HUES6 (cell line): ENCODE results near the gene NHERF2.
"Not testable (repeated sequence)": the region's sequence is repeated elsewhere in the genome, so short reads cannot be mapped to it uniquely, and the experiment has no call there.

Experiments
- H3K27ac ChIP-seq: 2 replicates; pipeline ENCODE4 v1.7.0; 2013; ENCODE audit warnings: low read depth, mild to moderate bottlenecking, low read length, inconsistent platforms
- H3K27me3 ChIP-seq: 2 replicates; pipeline ENCODE4 v1.6.1; 2013; ENCODE audit warnings: low read length; ENCODE audit not compliant: control insufficient read depth, insufficient read depth
- H3K36me3 ChIP-seq: 2 replicates; pipeline ENCODE4 v1.6.1; 2013; ENCODE audit warnings: low read length; ENCODE audit not compliant: control insufficient read depth, insufficient read depth
- H3K4me1 ChIP-seq: 2 replicates; pipeline ENCODE4 v1.6.1; 2013; ENCODE audit warnings: low read length; ENCODE audit not compliant: control insufficient read depth, insufficient read depth
- H3K4me3 ChIP-seq: 2 replicates; pipeline ENCODE4 v1.5.1; 2013; ENCODE audit warnings: low read depth, low read length
- H3K9ac ChIP-seq: one replicate; pipeline ENCODE4 v1.6.1; 2013; ENCODE audit warnings: mild to moderate bottlenecking, low read length
- H3K9me3 ChIP-seq: 2 replicates; pipeline ENCODE4 v1.6.1; 2013; ENCODE audit warnings: low read depth, low read length; ENCODE audit not compliant: control insufficient read depth, insufficient read depth

The NHERF2 gene

DNA sequence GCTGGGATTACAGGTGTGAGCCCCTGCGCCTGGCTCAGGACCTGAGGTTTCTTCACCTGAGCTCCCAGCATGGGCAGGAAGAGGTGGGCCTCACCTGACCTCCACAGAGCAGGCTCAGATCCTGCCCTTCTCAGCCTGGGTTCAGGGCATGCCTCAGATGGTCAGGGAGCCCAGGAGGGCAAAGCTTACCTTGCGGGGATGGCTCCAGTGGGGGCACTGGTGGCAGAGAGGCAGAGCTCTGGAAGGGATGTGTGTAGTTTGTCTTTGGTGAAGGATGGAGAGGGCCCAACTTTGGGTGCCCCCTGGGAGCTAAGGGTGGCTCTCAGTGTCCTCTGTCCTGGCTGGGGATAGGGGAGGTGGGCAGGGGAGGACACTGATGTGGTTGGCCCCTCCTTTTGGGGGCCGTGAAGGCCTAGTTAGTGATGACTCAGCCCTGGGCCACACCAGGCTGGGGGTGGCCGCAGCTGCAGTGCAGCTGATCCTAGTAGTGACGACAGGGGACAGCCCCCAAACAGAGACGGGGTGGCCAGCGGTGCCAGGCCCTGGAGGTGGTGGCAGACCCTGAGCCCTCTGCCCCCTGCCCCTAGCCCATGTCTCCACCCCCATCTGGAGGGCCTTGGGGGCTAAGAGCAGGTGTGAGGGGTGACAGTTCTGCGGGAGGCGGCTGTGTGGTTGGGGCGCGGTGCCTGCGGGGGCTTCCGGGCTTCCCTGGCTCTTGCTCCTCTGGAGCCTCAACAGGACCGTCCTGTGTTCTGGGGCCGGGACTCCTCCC is 5.8 kb downstream of the NHERF2 start:
- no peaks in the 10 kb centered on the region for H3K9me3 ChIP-seq
- H3K4me3 ChIP-seq, result no peak overlapping the region
- peaks cover 22% of the 10 kb centered on the region; the same call in 1 of the 2 replicates for H3K4me1 ChIP-seq
- peaks cover 9% of the 10 kb centered on the region for H3K27me3 ChIP-seq
- H3K9ac ChIP-seq, result no peak overlapping the region
- H3K27ac ChIP-seq, result no peak overlapping the region
- H3K36me3 ChIP-seq, result peaks cover 6% of the 10 kb centered on the region; the same call in 1 of the 2 replicates

GRCh38 chr16:2033057-2033908 is 6.6 kb downstream of the NHERF2 start:
- Histone ChIP-seq H3K36me3 (peaks cover 9% of the 10 kb centered on the region), H3K27ac (no peak overlapping the region), H3K9me3 (no peaks in the 10 kb centered on the region), H3K9ac (no peak overlapping the region), H3K4me1 (peaks cover 20% of the 10 kb centered on the region; the same call in 1 of the 2 replicates), H3K4me3 (no peak overlapping the region), H3K27me3 (peaks cover under 1% of the 10 kb centered on the region; the same call in 1 of the 2 replicates)

- not testable (repeated sequence) for H3K9ac ChIP-seq, H3K27me3 ChIP-seq, H3K4me3 ChIP-seq, H3K9me3 ChIP-seq, H3K36me3 ChIP-seq, H3K27ac ChIP-seq
- H3K4me1 ChIP-seq, result peaks cover 22% of the 10 kb centered on the region; the same call in 1 of the 2 replicates
Measured at GRCh38 chr16:2033909-2034695, 7.4 kb downstream of the NHERF2 start.

DNA sequence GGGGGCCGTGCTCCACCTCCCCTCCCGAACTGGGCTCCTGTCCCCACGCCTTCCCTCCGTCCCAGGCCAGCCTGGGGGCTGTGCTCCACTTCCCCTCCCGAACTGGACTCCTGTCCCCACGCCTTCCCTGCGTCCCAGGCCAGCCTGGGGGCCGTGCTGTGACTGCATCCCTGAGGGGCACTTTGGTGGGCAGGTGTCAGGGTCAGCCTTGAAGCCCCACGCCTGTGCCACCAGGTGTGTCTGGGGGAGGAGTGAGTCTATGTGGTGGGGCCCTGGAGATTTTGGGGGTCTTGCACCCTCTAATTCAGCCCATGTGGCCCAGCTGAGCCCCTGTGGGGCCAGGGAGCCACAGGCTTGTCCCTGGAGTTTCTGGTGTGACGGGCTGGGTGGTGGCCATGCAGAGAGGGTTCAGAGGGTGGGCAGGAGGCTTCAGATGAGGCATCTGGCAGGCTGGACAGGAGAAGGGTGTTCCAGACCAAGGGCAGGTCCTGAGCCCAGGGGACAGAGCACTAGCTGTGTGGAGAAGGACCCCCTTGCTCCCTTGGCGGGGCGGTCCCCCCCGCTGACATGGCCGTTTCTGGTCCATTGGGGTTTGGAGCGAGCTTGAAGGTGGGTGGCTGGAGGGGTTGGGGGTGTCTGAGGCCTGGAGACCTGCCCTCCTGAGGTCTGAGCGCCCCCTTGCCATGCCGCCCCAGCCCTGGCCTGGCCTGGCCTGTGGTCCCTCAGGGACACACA is 8.2 kb downstream of the NHERF2 start:
- Histone ChIP-seq H3K4me1 (peaks cover 24% of the 10 kb centered on the region; the same call in 1 of the 2 replicates), H3K27ac (0 out of 2 replicates have a peak overlapping the region, but pooled peaks have one; percentile 33), H3K27me3 (no peaks in the 10 kb centered on the region), H3K4me3 (no peak overlapping the region), H3K9me3 (no peaks in the 10 kb centered on the region), H3K36me3 (peaks cover 9% of the 10 kb centered on the region), H3K9ac (no peak overlapping the region)

DNA sequence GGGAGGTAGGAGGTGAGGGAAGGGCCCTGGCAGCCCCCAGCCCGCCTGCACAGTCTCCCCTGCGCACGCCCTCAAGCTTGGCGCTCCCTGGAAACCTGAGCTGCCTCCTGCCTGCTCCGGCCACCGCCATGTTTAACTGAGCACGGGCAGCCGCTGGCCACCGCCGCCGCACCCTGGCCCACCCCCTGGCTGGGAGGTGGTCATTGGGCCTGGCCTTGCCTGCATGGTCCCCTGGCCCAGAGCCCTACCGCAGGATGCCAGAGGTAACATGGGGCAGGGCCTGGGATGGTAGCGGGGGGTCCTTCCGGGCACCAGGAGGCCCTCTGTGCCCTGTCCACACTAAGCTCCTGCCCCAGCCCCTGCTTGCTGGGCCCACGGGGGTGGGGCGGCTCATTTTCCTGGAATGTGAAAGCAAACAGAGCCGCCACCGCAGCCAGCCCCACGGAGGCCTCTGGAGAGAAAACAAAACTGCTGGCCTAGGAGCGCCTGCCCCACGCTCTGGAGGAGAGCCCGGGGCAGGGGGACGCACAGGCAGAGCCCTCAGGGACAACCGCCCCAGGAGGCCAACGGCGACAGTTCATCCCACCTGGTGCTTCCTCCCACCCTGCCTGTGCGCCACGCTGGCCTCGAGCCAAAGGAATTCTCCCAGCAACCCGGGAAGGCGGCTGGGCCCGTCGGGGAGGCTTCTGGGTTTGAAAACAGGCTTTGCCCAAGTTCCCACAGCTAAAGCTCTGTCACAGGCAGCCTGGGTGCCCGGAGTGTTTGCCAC is 8.9 kb downstream of the NHERF2 start:
- Histone ChIP-seq H3K4me1 (peaks cover 24% of the 10 kb centered on the region; the same call in 1 of the 2 replicates), H3K9me3 (no peaks in the 10 kb centered on the region), H3K27ac (0 out of 2 replicates have a peak overlapping the region, but pooled peaks have one; percentile 33), H3K27me3 (no peaks in the 10 kb centered on the region), H3K36me3 (peaks cover 9% of the 10 kb centered on the region), H3K4me3 (no peak overlapping the region), H3K9ac (no peak overlapping the region)

- no peaks in the 10 kb centered on the region for H3K27me3 ChIP-seq
- H3K27ac ChIP-seq, result no peak overlapping the region
- H3K4me3 ChIP-seq, result no peak overlapping the region
- H3K36me3 ChIP-seq, result peaks cover 9% of the 10 kb centered on the region
- H3K9me3 ChIP-seq, result no peaks in the 10 kb centered on the region
- no peak overlapping the region for H3K9ac ChIP-seq
- peaks cover 24% of the 10 kb centered on the region; the same call in 1 of the 2 replicates for H3K4me1 ChIP-seq
Measured at GRCh38 chr16:2036200-2036966, 9.7 kb downstream of the NHERF2 start.

- peaks cover 9% of the 10 kb centered on the region for H3K36me3 ChIP-seq
- H3K27me3 ChIP-seq, result no peaks in the 10 kb centered on the region
- H3K9ac ChIP-seq, result no peak overlapping the region
- no peak overlapping the region for H3K4me3 ChIP-seq
- H3K4me1 ChIP-seq, result peaks cover 24% of the 10 kb centered on the region; the same call in 1 of the 2 replicates
- H3K9me3 ChIP-seq, result no peaks in the 10 kb centered on the region
- no peak overlapping the region for H3K27ac ChIP-seq
Measured at GRCh38 chr16:2037115-2037514, 10.4 kb downstream of the NHERF2 start.

GRCh38 chr16:2037647-2038381 is 11.1 kb downstream of the NHERF2 start:
- Histone ChIP-seq H3K4me1 (peaks cover 24% of the 10 kb centered on the region; the same call in 1 of the 2 replicates), H3K27me3 (no peaks in the 10 kb centered on the region), H3K36me3 (peaks cover 9% of the 10 kb centered on the region), H3K9me3 (no peaks in the 10 kb centered on the region), H3K9ac (no peak overlapping the region), H3K4me3 (no peak overlapping the region), H3K27ac (no peak overlapping the region)
